Chondrocyte (in vitro differentiated cells): ENCODE results near the gene ANKRD52. TPM values are rescaled to one million over a fixed set of nuclear protein-coding genes. Genes with fewer than 3 reads are reported as not detected.

Experiments used
- DNase-seq: peaks from one replicate; pipeline ENCODE4 v3.0.0; 2021; ENCODE audit warnings: mixed read lengths, low spot score
- H3K27ac Mint-ChIP-seq: one replicate; pipeline ENCODE4 v1.8.0; 2021; ENCODE audit warnings: mild to moderate bottlenecking, moderate library complexity, mixed read lengths; ENCODE audit not compliant: unreplicated experiment
- H3K27me3 Mint-ChIP-seq: 2 replicates; pipeline ENCODE4 v1.8.0; 2021; ENCODE audit warnings: low read depth, mixed read lengths
- H3K36me3 Mint-ChIP-seq: 2 replicates; pipeline ENCODE4 v1.8.0; 2021; ENCODE audit warnings: low read depth, mixed read lengths
- H3K4me1 Mint-ChIP-seq: 2 replicates; pipeline ENCODE4 v1.8.0; 2021; ENCODE audit warnings: low read depth, mild to moderate bottlenecking, mixed read lengths
- H3K4me3 Mint-ChIP-seq: one replicate; pipeline ENCODE4 v1.8.0; 2021; ENCODE audit warnings: mild to moderate bottlenecking, moderate library complexity, mixed read lengths; ENCODE audit not compliant: unreplicated experiment
- H3K9me3 Mint-ChIP-seq: 2 replicates; pipeline ENCODE4 v1.8.0; 2021; ENCODE audit warnings: low read depth, mixed read lengths
- CTCF ChIP-seq: fragments of 200-600 bp; sonication (generic); IDR thresholded peaks from 2 replicates; pipeline ENCODE4 v1.5.0; 2021; ENCODE audit warnings: antibody characterized with exemption, mild to moderate bottlenecking, moderate library complexity
- total RNA-seq: library from RNA; stranded (reverse); gene quantifications from 3 replicates; pipeline ENCODE4 v1.2.1, GENCODE V29; 2021

The ANKRD52 gene
- total RNA-seq, 1 donor from 2014 or later, result 106 TPM

- H3K9me3 Mint-ChIP-seq, result no peaks in the 10 kb centered on the region
- H3K27ac Mint-ChIP-seq, result no peak overlapping the region
These were observed 9.5 kb downstream of the ANKRD52 start for GRCh38 chr12:56248711-56249110.

DNA sequence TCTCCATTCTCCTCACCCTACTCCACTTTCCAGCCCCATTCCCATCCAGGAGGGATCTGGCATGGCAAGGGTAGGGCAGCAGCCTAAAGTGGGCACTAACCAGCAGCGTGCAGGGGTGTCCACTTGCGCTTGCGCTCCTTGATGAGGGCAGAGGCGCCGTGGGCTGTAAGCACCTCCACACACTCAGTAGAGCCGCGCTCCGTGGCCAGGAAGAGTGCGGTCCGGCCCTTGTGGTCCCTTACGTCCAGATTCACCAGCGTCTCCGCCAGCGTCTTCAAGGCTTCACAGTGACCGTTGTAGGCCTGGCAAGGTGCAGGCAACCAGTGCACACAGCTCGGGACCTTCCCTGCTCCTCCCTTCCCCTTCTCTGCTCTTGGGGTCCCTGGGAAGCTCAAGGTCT is 10.3 kb downstream of the ANKRD52 start:
- H3K4me3 Mint-ChIP-seq, result no peak overlapping the region
- H3K36me3 Mint-ChIP-seq, result peaks cover 44% of the 10 kb centered on the region
- DNase-seq, result no peak
- H3K4me1 Mint-ChIP-seq, result peaks cover 2% of the 10 kb centered on the region
- TF ChIP-seq CTCF, result no peak
- H3K27me3 Mint-ChIP-seq, result no peaks in the 10 kb centered on the region
- H3K9me3 Mint-ChIP-seq, result no peaks in the 10 kb centered on the region
- H3K27ac Mint-ChIP-seq, result no peak overlapping the region

More at GRCh38 chr12:56248711-56249110, 9.5 kb downstream of the ANKRD52 start:
- no peak for TF ChIP-seq CTCF
- peaks cover 48% of the 10 kb centered on the region for H3K36me3 Mint-ChIP-seq
- DNase-seq, result no peak
- H3K4me3 Mint-ChIP-seq, result no peak overlapping the region
- no peaks in the 10 kb centered on the region for H3K27me3 Mint-ChIP-seq
- peaks cover 2% of the 10 kb centered on the region for H3K4me1 Mint-ChIP-seq

DNA sequence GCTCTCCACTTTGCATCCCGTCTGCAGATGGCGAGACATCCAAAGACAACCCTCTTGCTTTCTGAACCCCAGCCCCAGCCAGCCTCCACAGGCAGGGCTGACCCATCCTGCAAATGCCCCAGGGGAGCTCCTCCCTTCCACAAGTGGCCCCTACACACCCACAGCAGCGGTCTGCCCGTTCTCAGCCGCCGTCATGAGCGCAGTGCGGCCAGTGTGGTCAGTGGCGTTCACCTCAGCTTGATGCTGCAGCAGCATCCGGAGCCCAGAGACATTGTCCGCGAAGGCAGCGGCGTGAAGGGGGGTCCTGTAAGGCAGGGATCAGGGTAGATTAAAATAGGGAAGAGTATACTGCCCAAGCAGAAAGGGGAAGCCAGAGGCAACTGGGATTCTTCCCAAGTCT is 13.7 kb downstream of the ANKRD52 start:
- H3K9me3 Mint-ChIP-seq, result no peaks in the 10 kb centered on the region
- H3K4me1 Mint-ChIP-seq, result peaks cover 2% of the 10 kb centered on the region
- no peak overlapping the region for H3K4me3 Mint-ChIP-seq

GRCh38 chr12:56243731-56244181 is 14.4 kb downstream of the ANKRD52 start:
- no peak overlapping the region for H3K4me3 Mint-ChIP-seq
- no peak for DNase-seq
- H3K27me3 Mint-ChIP-seq, result no peaks in the 10 kb centered on the region
- H3K9me3 Mint-ChIP-seq, result no peaks in the 10 kb centered on the region
- TF ChIP-seq CTCF, result no peak
- peaks cover 43% of the 10 kb centered on the region for H3K36me3 Mint-ChIP-seq
- peaks cover 2% of the 10 kb centered on the region for H3K4me1 Mint-ChIP-seq
- H3K27ac Mint-ChIP-seq, result no peak overlapping the region

More for the DNA sequence above, 13.7 kb downstream of the ANKRD52 start:
- no peak for TF ChIP-seq CTCF
- Mint-ChIP-seq H3K27me3 (no peaks in the 10 kb centered on the region), H3K27ac (no peak overlapping the region), H3K36me3 (peaks cover 46% of the 10 kb centered on the region)
- DNase-seq, result no peak

DNA sequence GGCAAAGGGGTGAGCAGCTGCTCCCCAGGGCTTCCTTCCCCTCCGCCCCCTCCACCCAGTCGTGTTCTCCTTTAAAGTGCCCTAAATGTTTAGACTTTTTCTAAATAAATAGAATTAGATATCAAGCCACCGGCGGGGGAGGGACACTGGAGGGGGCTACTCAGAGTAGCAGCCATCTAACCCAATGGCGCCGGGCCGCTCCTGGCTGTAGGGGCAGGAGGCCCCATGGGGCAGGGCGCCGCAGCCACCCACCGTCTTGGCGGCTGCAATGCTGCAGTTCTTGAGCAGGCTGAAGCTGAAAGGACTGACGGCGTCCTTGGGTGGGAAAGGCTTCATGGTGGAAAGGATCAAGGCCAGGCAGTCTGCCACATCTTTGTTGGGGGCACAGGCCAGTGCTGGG is 15.2 kb downstream of the ANKRD52 start:
- Mint-ChIP-seq H3K27ac (no peak overlapping the region), H3K4me3 (no peak overlapping the region), H3K36me3 (peaks cover 43% of the 10 kb centered on the region)

More for the DNA sequence above, 15.2 kb downstream of the ANKRD52 start:
- no peak for DNase-seq
- no peak for TF ChIP-seq CTCF
- H3K27me3 Mint-ChIP-seq, result no peaks in the 10 kb centered on the region
- no peaks in the 10 kb centered on the region for H3K9me3 Mint-ChIP-seq
- H3K4me1 Mint-ChIP-seq, result peaks cover 2% of the 10 kb centered on the region
